PFSK-1 (cell line): Measurements from ENCODE around the gene SP110. TPM values are rescaled to one million over a fixed set of nuclear protein-coding genes. Genes with fewer than 3 reads are reported as not detected.

Experiments
- FOXP2 ChIP-seq: optimal IDR thresholded peaks from 2 replicates; pipeline ENCODE3; 2011; ENCODE audit warnings: borderline replicate concordance, control low read depth, inconsistent platforms; ENCODE audit not compliant: insufficient read depth; ENCODE audit errors: extremely low read length, extremely low read depth
- POLR2AphosphoS5 ChIP-seq: IDR thresholded peaks from 2 replicates; pipeline ENCODE4 v1.6.1; 2012; ENCODE audit warnings: low read depth, mild to moderate bottlenecking, control low read depth, low read length, moderate library complexity
- REST ChIP-seq, 2 experiments: IDR thresholded peaks; 2 replicates each; pipeline versions ENCODE4 v1.6.1 to v1.8.0; 2011 to 2012; ENCODE audit warnings: low read depth in 2 of 2, low read length in 2 of 2, control low read depth in 1 of 2, inconsistent platforms in 1 of 2, mild to moderate bottlenecking in 1 of 2, moderate library complexity in 1 of 2; ENCODE audit not compliant: insufficient read depth in 1 of 2
- SIN3A ChIP-seq: IDR thresholded peaks from 2 replicates; pipeline ENCODE4 v1.6.1; 2012; ENCODE audit warnings: mild to moderate bottlenecking, low read length, moderate library complexity, borderline replicate concordance; ENCODE audit not compliant: insufficient read depth
- TAF1 ChIP-seq: IDR thresholded peaks from 2 replicates; pipeline ENCODE4 v1.6.1; 2012; ENCODE audit warnings: low read length, control low read depth, borderline replicate concordance; ENCODE audit not compliant: insufficient read depth
- polyA plus RNA-seq: library from polyadenylated mRNA; unstranded; fragments of >200 nt; gene quantifications from one replicate; pipeline ENCODE4 v1.2.1, GENCODE V29; 2012; ENCODE audit warnings: low read depth, missing spikeins; ENCODE audit not compliant: insufficient read length

The SP110 gene
- 2.5 TPM for polyA plus RNA-seq

GRCh38 chr2:230219419-230220331 lies at the start of gene SP110:
SP110 (minus strand) TSS chr2:230219984; CDS start chr2:230216927, 3,057 bp downstream.
- TF ChIP-seq FOXP2 (no peak), TAF1 (0 out of 2 replicates have a peak, but pooled peaks have one; percentile 28), POLR2AphosphoS5 (peak; percentile 61; the same call in 1 of the 2 replicates), SIN3A (no peak), REST (IDR thresholded peaks at IDR 0.05; ENCODE audit: insufficient read depth in 1 of 2, low read depth in 2 of 2, low read length in 2 of 2) (no peak)

- TF ChIP-seq REST (IDR thresholded peaks at IDR 0.05; ENCODE audit: insufficient read depth in 1 of 2, low read depth in 2 of 2, low read length in 2 of 2): no peak
- TF ChIP-seq FOXP2: no peak
- no peak for TF ChIP-seq TAF1
- TF ChIP-seq POLR2AphosphoS5: no peak
- no peak for TF ChIP-seq SIN3A
Observed at GRCh38 chr2:230268606-230269243, 48.9 kb upstream of the SP110 start.

GRCh38 chr2:230267556-230267955 lies 47.8 kb upstream of the SP110 start:
- TF ChIP-seq TAF1: no peak
- TF ChIP-seq POLR2AphosphoS5: no peak
- TF ChIP-seq SIN3A: no peak
- no peak for TF ChIP-seq REST (IDR thresholded peaks at IDR 0.05; ENCODE audit: insufficient read depth in 1 of 2, low read depth in 2 of 2, low read length in 2 of 2)
- no peak for TF ChIP-seq FOXP2

- TF ChIP-seq SIN3A: no peak
- TF ChIP-seq REST (IDR thresholded peaks at IDR 0.05; ENCODE audit: insufficient read depth in 1 of 2, low read depth in 2 of 2, low read length in 2 of 2): no peak
- no peak for TF ChIP-seq TAF1
- TF ChIP-seq POLR2AphosphoS5: no peak
Observed at GRCh38 chr2:230267059-230267458, 47.3 kb upstream of the SP110 start.
